ENCODE results near the gene MALRD1. TPM values are rescaled to one million over a fixed set of nuclear protein-coding genes. Genes with fewer than 3 reads are reported as not detected.
"Not testable (repeated sequence)": the region's sequence is repeated elsewhere in the genome, so short reads cannot be mapped to it uniquely, and the experiment has no call there.

Gene MALRD1
- total RNA-seq, 4 donors from 2014 or later = 0.23 TPM; not detected in 3

DNA sequence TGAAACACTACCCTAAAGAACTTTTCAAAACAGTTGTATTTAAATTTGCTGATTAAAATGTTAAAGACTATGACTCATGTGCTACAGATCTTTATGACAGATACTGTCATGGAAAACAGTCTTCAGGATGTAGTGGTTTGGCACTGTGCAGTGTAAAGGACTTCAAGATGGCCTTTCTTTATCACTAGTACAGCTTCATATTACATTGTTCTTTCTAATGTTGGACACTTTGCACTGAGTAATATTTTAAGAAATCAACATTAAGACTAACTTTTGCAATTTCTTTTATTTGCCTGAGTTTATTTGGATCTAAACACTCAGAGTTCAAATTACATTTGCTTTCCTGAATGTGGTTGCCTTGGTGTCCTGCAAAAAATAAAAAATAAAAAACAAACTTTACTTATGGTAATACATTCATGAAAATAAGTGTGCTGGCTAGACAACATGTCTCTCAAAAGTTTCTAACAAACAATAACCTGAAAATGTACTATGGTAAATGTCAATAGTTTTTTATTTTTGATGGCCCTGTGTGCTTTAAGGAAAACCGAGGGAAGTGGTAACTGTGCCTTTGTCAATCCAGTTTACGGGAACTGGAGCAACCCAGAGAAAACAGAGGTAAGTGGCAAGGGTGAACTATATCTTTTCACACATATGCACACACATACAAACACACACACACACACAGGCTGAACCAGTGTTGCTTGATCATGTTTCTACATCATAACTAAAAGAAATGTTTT is 681.7 kb downstream of the MALRD1 start:
- WGBS, 2 donors = 67 to 74% methylated on average over 2 of the region's 2 CpGs
- intact Hi-C loops (cut with DNase I; ENCODE audit: low total_unique reads) = no loop called here
- H3K4me3 ChIP-seq (ENCODE audit: low read depth, poor library complexity, severe bottlenecking) = no peak overlapping the region
- no peak for DNase-seq (ENCODE audit: low spot score in 2 of 2)
- TF ChIP-seq POLR2A (IDR thresholded peaks at IDR 0.05) = no peak
- TF ChIP-seq, protein P1, sequence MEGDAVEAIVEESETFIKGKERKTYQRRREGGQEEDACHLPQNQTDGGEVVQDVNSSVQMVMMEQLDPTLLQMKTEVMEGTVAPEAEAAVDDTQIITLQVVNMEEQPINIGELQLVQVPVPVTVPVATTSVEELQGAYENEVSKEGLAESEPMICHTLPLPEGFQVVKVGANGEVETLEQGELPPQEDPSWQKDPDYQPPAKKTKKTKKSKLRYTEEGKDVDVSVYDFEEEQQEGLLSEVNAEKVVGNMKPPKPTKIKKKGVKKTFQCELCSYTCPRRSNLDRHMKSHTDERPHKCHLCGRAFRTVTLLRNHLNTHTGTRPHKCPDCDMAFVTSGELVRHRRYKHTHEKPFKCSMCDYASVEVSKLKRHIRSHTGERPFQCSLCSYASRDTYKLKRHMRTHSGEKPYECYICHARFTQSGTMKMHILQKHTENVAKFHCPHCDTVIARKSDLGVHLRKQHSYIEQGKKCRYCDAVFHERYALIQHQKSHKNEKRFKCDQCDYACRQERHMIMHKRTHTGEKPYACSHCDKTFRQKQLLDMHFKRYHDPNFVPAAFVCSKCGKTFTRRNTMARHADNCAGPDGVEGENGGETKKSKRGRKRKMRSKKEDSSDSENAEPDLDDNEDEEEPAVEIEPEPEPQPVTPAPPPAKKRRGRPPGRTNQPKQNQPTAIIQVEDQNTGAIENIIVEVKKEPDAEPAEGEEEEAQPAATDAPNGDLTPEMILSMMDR (IDR thresholded peaks at IDR 0.05) = no peak

DNA sequence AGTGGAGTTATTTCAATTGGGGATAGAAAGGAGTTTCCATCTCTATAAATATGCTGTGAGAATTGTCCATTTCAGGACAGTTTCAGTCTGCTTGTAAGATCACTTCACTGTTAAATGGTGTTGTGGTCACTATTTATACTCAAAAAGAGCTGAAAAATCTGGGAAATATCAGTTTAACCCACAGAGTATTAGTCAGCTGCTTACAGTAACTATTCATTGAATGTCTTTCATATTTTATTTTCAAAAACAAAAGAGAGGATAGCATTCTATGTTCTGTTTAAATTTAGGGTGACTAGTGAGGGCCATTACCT is 682.3 kb downstream of the MALRD1 start:
- no peak for DNase-seq (ENCODE audit: low spot score in 2 of 2)
- no peak overlapping the region for H3K4me3 ChIP-seq (ENCODE audit: low read depth, poor library complexity, severe bottlenecking)
- intact Hi-C loops (cut with DNase I; ENCODE audit: low total_unique reads) = no loop called here
- no peak for TF ChIP-seq POLR2A (IDR thresholded peaks at IDR 0.05)
- TF ChIP-seq, protein P1 (IDR thresholded peaks at IDR 0.05) = no peak

DNA sequence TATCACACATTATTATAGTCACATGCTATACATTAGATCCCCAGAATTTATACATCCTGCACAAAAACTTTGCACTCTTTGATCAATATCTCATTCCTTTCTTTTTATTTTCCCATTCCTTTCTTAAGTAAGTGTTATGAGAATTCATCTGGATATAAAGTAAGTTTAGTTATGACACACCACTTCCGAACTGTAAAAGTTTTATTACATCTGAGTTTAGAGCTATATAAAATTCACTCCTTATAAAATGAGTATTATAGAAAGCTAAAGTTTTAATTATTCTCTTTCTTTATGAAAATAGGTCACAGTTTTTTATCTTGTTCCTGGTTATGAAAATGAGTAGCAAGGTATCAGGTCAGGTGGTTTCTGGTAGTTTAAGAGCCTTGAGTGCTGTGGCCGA is 683.0 kb downstream of the MALRD1 start:
- WGBS, 2 donors = 88 to 90% methylated on average over 2 of the region's 2 CpGs
- no peak for DNase-seq (ENCODE audit: low spot score in 2 of 2)
- intact Hi-C loops (cut with DNase I; ENCODE audit: low total_unique reads) = no loop called here
- H3K4me3 ChIP-seq (ENCODE audit: low read depth, poor library complexity, severe bottlenecking) = no peak overlapping the region
- TF ChIP-seq, protein P1 (IDR thresholded peaks at IDR 0.05) = no peak
- TF ChIP-seq POLR2A (IDR thresholded peaks at IDR 0.05) = no peak

DNA sequence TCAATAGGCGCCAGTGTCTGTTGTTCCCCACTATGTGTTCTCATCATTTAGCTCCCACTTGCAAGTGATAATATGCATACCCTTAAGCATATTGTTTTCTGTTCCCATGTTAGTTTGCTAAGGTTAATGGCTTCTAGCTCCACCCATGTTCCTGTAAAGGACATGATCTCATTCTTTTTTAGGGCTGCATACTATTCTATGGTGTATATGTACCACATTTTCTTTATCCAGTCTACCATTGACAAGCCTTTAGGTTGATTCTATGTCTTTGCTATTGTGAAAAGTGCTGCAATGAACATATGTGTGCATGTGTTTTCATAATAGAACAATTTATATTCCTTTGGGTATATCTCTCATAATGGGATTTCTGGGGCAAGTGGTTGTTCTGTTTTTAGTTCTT is 689.8 kb downstream of the MALRD1 start:
- WGBS, 2 donors = 94 to 100% methylated on average over 1 of the region's 1 CpG
- DNase-seq (ENCODE audit: low spot score in 2 of 2) = no peak
- TF ChIP-seq POLR2A (IDR thresholded peaks at IDR 0.05) = no peak
- TF ChIP-seq, protein P1 (IDR thresholded peaks at IDR 0.05) = no peak
- H3K4me3 ChIP-seq (ENCODE audit: low read depth, poor library complexity, severe bottlenecking) = no peak overlapping the region
- intact Hi-C loops (cut with DNase I; ENCODE audit: low total_unique reads) = no loop called here

DNA sequence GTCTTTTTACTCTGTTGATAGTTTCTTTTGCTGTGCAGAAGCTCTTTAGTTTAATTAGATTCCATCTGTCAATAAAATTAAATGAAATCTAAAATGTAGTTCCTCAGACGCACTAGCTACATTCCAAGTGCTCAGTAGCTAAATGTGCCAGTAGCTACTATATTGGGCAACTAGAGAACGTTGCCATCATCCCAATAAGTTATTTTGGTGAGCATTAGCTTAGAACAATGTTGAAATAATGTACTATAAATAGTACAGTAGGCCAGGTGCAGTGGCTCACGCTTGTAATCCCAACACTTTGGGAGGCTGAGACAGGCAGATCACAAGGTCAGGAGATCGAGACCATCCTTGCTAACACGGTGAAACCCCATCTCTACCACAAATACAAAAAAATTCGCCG is 690.6 kb downstream of the MALRD1 start:
- WGBS, 2 donors = 82 to 83% methylated on average over 7 of the region's 7 CpGs
- H3K4me3 ChIP-seq (ENCODE audit: low read depth, poor library complexity, severe bottlenecking); intact Hi-C loops (cut with DNase I; ENCODE audit: low total_unique reads); DNase-seq (ENCODE audit: low spot score in 2 of 2): not testable (repeated sequence)

DNA sequence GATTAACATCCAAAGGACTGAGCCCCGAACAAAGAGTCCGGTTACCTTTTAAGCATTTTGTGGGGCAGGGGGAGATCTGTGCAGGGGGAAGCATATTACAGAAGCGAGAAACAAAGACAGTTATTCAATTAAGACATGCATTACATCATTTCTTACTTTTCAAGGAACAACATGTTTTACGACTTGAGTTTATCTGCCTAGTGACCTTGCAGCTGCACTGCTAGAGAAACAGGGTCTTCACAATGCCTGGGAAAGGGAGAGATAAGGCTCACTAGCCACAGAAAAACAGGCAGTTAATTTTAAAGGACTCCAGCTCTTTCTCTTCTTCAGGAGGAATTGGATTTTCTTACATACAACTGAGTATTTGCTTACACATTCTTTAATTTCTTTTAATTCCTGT is 693.5 kb downstream of the MALRD1 start:
- DNase-seq (ENCODE audit: low spot score in 2 of 2); H3K4me3 ChIP-seq (ENCODE audit: low read depth, poor library complexity, severe bottlenecking); intact Hi-C loops (cut with DNase I; ENCODE audit: low total_unique reads): not testable (repeated sequence)
- WGBS, 2 donors = 61 to 71% methylated on average over 4 of the region's 4 CpGs

DNA sequence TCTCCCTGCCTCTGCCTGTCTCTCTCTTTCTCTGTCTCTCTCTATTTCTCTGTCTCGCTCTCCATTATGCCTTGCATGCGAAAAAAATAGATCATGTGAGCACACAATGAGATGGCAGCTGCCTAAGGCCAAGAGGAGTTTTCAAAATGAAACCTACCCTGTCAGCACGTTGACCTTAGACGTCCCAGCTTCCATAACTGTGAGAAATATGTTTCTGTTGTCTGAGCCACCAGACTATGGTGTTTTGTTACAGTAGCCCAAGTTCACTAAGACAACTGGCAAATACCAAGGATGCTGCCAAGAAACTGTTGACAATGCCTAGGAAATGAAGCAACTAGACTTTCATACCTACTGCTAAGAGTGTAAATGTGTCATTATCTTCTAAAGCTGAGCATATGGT is 697.1 kb downstream of the MALRD1 start:
- no peak overlapping the region for H3K4me3 ChIP-seq (ENCODE audit: low read depth, poor library complexity, severe bottlenecking)
- no peak for DNase-seq (ENCODE audit: low spot score in 2 of 2)
- 84 to 87% methylated on average over 4 of the region's 4 CpGs for WGBS, 2 donors
- TF ChIP-seq, protein P1 (IDR thresholded peaks at IDR 0.05) = no peak
- no peak for TF ChIP-seq POLR2A (IDR thresholded peaks at IDR 0.05)
- intact Hi-C loops (cut with DNase I; ENCODE audit: low total_unique reads) = no loop called here

Data from lower leg skin (tissue), 4 donors.